CD4-positive, alpha-beta T cell treated with Interleukin-21 for 1 hour (primary cell): ENCODE data around the gene CTNNA3.

Source experiments
- DNase-seq: peaks from one replicate; pipeline ENCODE4 v3.0.0-alpha.2; 2020

The CTNNA3 gene

GRCh38 chr10:65952086-65952485 lies 1743.9 kb downstream of the CTNNA3 start:
- no peak for DNase-seq

- no peak for DNase-seq
Measured at GRCh38 chr10:65950075-65950474, 1745.9 kb downstream of the CTNNA3 start.

DNA sequence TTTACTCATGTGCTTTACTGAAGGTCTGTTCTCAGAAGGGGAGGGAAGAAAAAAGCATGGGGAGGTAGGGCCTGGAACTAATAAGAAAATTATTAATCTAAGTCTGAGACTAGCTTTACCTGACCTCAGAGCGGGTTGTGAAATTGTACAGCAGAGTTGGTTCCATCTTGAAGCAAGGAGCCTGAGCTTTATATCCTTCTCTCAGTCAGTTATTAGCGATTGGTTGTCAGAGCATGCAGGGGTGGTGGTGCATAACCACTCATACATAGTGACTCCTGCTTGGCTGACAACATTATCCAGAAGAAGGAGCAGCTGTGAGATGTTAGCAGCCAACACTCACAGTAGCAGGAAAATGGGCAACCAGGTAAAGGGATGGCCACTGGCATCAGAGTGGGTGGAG lies 1746.5 kb downstream of the CTNNA3 start:
- no peak for DNase-seq

GRCh38 chr10:65945061-65945460 lies 1750.9 kb downstream of the CTNNA3 start:
- no peak for DNase-seq

DNA sequence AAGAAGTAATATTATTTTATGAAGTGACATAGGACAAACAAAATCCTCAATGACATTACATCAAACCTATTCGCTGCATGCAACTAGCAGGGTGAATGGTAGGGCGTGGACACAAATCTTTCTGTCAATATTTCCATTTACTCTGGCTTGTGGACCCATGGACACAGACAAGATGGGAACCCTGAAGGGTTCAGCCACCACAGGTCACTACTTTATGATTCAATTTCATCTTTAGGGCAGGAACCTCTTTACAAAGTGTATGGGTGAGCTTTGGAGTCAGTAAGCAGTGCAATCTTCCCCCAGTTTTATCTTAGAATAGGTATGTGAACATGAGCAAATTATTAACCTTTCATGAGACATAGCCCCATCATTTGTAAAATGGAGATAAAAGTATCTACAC lies 1752.5 kb downstream of the CTNNA3 start:
- no peak for DNase-seq

DNA sequence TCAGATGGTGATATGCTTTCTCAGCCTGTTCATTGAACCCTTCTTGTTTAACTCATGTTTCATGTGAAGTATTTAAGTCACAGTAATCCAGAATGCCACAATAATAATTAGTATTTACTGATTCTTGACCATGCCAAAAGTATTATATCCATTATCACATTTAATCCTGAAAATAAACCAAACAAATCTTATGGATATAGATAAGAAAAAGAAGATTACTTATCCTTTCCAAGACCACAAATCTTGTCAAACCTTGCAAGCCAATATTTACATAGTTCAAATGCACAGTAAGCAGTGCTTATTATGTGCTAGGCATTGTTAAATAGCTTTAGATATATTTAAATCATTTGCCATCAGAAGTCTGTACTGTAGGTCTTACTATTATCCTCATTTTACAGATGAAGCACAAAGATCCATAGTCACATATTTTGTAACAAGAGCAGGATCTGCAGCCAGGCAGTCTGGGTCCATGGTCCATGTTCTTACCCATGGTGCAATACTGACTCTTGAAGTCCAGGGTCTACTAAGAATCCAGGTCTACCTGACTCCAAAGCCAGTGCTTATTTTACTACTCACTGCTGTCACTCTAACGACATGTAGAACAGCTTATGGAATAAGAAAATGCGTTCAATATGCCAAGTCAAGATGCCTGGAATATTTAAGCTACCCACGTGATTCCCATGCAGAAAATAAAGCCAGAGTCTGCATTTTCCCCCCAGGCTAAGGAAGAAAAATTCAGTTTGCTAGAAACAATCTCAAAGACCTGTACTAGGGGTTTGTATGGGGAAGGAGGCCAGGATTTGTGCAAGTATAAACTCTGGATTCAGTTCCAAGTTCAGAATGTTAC lies 1755.0 kb downstream of the CTNNA3 start:
- DNase-seq = no peak

DNA sequence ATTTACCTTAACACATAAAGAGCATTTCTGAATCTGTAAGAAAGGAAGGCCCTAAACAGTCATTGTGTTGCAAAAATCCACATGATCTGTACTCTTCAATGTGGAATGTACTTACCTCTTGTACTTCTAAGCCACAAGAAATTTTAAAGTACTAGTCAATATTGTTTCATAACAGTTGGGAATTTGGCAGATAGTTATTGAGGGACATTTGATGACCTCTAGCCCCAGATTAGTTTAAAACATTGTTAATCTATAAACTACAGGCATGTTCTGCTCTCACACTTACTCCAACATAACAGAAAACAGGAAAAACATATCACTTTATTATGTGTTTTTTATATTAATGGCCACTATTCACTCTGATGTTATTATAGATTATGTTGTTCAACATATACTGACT lies 1755.9 kb downstream of the CTNNA3 start:
- DNase-seq = no peak

GRCh38 chr10:65931291-65932070 lies 1764.5 kb downstream of the CTNNA3 start:
- DNase-seq = no peak

- DNase-seq = no peak
Measured at GRCh38 chr10:65911151-65911835, 1784.7 kb downstream of the CTNNA3 start.

DNA sequence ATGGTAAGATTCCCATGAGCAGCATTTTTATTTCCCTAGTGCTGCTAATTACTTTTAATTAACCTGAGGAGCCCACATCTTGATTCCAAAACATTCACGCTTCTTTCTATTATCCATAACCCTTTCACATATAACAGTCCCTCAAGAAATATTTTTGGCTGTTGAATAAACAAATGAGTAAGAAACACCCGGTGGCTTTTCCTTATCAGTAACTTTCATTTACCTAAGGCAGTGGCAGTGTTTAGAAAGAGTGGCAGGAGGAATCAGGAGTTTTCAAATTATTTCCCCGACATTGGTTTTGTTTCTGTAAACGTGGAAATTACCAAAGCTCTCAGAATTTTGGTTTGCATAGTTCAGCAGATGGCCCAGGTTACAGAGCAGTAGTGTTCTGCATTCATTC lies 1785.8 kb downstream of the CTNNA3 start:
- DNase-seq = no peak

- no peak for DNase-seq
Measured at GRCh38 chr10:65907199-65907712, 1788.7 kb downstream of the CTNNA3 start.

GRCh38 chr10:65903620-65904019 lies 1792.4 kb downstream of the CTNNA3 start:
- no peak for DNase-seq

- DNase-seq = no peak
Measured at GRCh38 chr10:65900271-65900670, 1795.7 kb downstream of the CTNNA3 start.

GRCh38 chr10:65898055-65898454 lies 1797.9 kb downstream of the CTNNA3 start:
- no peak for DNase-seq

- DNase-seq = no peak
Measured at GRCh38 chr10:65894961-65895360, 1801.0 kb downstream of the CTNNA3 start.

- DNase-seq = no peak
Measured at GRCh38 chr10:65894379-65894778, 1801.6 kb downstream of the CTNNA3 start.

DNA sequence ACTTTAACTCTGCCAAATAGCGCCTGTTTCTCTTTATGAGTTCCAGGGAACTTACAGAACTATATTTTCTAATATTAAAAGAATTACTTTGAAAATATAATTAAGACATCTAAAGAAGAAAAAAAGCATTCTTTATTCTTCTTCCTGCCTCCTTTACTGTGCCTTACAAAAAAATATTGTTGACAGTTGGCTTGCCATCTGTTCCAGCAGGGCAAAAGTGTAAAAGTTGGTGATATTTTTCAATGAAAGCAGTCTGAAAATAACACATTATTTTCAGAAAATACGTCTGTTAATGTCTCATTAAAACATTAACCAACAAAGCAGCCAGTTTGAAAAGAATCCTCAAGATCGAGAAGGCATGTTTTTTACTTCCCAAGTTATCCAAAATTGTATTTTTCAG lies 1802.3 kb downstream of the CTNNA3 start:
- DNase-seq = no peak

DNA sequence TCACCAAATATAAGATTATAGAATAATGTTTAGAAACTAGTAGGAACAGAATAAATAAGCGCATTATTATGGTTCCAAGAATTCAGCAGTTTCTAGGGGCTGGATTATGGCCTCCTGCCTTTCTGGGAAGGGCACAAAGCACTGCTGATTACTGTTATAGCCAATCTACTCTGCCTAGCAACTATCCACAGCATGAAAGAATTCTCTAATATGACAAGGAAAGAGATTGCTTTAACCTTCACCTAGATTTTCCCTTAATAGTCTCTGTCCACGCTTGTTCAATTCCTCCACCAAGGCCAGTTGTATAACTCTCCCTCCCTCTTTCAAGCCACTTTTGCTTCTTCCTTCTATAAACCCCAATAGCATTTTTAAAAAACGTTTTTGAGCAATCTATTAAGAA lies 1803.7 kb downstream of the CTNNA3 start:
- DNase-seq = no peak

GRCh38 chr10:65891073-65891981 lies 1804.7 kb downstream of the CTNNA3 start:
- no peak for DNase-seq

GRCh38 chr10:65864529-65864928 lies 1831.5 kb downstream of the CTNNA3 start:
- no peak for DNase-seq

- DNase-seq = no peak
Measured at GRCh38 chr10:65864036-65864435, 1832.0 kb downstream of the CTNNA3 start.
